Natural killer cell (primary cell): ENCODE results near the gene CAMTA2. TPM values are rescaled to one million over a fixed set of nuclear protein-coding genes. Genes with fewer than 3 reads are reported as not detected.
A peak's percentile ranks its signal among the peaks of the same experiment; 100 is the strongest.

Experiments
- ATAC-seq, 3 donors: fragments of 150-1000 bp in 2 of 3; fragments of 200-7000 bp in 1 of 3; cut with Tn5 transposase; 1 replicate in 1 of 3; 2 replicates in 2 of 3; pipeline ENCODE4 v1.10.0; 2021; ENCODE audit warnings: mild to moderate bottlenecking in 2 of 3, moderate library complexity in 2 of 3
- DNase-seq, 2 donors: peaks; one replicate each; pipeline versions ENCODE4 v3.0.0 to v3.0.0-alpha.2; 2013 to 2021; ENCODE audit warnings: mixed read lengths in 1 of 2
- H3K27ac ChIP-seq: one replicate; pipeline ENCODE4 v1.5.1; 2013; ENCODE audit warnings: mild to moderate bottlenecking, low read length
- H3K27me3 ChIP-seq: one replicate; pipeline ENCODE4 v1.6.1; 2013; ENCODE audit warnings: low read length; ENCODE audit not compliant: control insufficient read depth, insufficient read depth
- H3K36me3 ChIP-seq: one replicate; pipeline ENCODE4 v1.6.1; 2013; ENCODE audit warnings: low read length; ENCODE audit not compliant: control insufficient read depth, insufficient read depth
- H3K4me1 ChIP-seq: one replicate; pipeline ENCODE4 v1.6.1; 2013; ENCODE audit warnings: low read length; ENCODE audit not compliant: control insufficient read depth, insufficient read depth
- H3K4me3 ChIP-seq: one replicate; pipeline ENCODE4 v1.5.1; 2013; ENCODE audit warnings: low read length
- H3K9me3 ChIP-seq: one replicate; pipeline ENCODE4 v1.6.1; 2013; ENCODE audit warnings: low read length; ENCODE audit not compliant: control insufficient read depth, insufficient read depth
- H3K27ac Mint-ChIP-seq, 2 donors: one replicate each; pipeline ENCODE4 v1.8.0; 2022; ENCODE audit warnings: mild to moderate bottlenecking in 2 of 2, mixed read lengths in 2 of 2, moderate library complexity in 1 of 2
- H3K27me3 Mint-ChIP-seq, 2 donors: one replicate each; pipeline ENCODE4 v1.8.0; 2022; ENCODE audit warnings: low read depth in 2 of 2, mixed read lengths in 2 of 2
- H3K36me3 Mint-ChIP-seq: one replicate; pipeline ENCODE4 v1.8.0; 2022; ENCODE audit warnings: mixed read lengths
- H3K4me1 Mint-ChIP-seq, 2 donors: one replicate each; pipeline ENCODE4 v1.8.0; 2022; ENCODE audit warnings: mixed read lengths in 2 of 2
- H3K4me3 Mint-ChIP-seq: one replicate; pipeline ENCODE4 v1.8.0; 2022; ENCODE audit warnings: mild to moderate bottlenecking, moderate library complexity, mixed read lengths
- H3K9me3 Mint-ChIP-seq, 2 donors: one replicate each; pipeline ENCODE4 v1.8.0; 2022; ENCODE audit warnings: mixed read lengths in 2 of 2
- WGBS: methylation state at CpG from one replicate; pipeline ENCODE4 v1.1.7; 2013; ENCODE audit warnings: missing lambda C conversion rate; ENCODE audit not compliant: insufficient coverage; 5-methylcytosine and 5-hydroxymethylcytosine counted together
- intact Hi-C: fragments of 100-400 bp; cut with micrococcal nuclease; formaldehyde crosslinking; loops from one replicate; pipeline ENCODE4 v1.14.2; 2022
- total RNA-seq, 4 donors: library from RNA; stranded (reverse); fragments of 120-200 nt in 1 of 4; gene quantifications; one replicate each; pipeline versions ENCODE4 v1.2.3 to v1.2.4, GENCODE V29; 2013 to 2022
- TF ChIP-seq, protein P1 (sequence below): fragments of 200-600 bp; IDR thresholded peaks from one replicate; pipeline ENCODE4 v1.8.0; 2022; ENCODE audit warnings: antibody characterized with exemption

The CAMTA2 gene
- total RNA-seq, 3 donors from 2014 or later (not counting 1 experiment from before 2014, with no cell fraction given), result 56.2 to 69.5 (median 69.4) TPM

DNA sequence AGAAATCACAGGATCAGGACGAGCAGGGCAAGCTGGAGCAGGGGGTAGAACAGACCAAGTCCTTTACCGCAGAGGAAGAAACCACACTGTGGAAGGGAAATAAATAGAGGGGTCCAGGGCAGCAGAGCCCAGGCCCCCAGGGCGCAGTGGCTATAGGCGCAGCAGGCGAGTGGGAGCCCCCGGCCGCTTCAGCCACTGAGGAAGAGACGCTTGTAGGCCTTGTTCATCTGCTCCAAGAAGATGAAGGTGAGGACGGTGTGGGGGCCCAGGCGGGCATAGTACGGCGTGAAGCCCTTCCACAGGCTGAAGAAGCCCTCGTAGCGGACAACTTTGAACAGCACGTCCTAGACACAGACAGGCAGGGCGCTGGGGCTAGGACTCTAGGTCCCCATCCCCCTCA, 49.9 kb downstream of the CAMTA2 start:
- Mint-ChIP-seq H3K9me3 (no peaks in the 10 kb centered on the region), H3K4me3 (peak overlapping the region; percentile 17), H3K4me1 (peaks cover 54 to 82% of the 10 kb centered on the region in 2 donors), H3K36me3 (no peaks in the 10 kb centered on the region), H3K27me3 (peaks cover 0 to 4% of the 10 kb centered on the region in 2 donors), H3K27ac (no peak overlapping the region)
- Histone ChIP-seq H3K36me3 (peaks cover 22% of the 10 kb centered on the region), H3K27ac (no peak overlapping the region), H3K9me3 (no peaks in the 10 kb centered on the region), H3K4me3 (no peak overlapping the region), H3K4me1 (peaks cover 53% of the 10 kb centered on the region), H3K27me3 (no peaks in the 10 kb centered on the region)
- intact Hi-C loops, result no loop called here
- TF ChIP-seq, protein P1, sequence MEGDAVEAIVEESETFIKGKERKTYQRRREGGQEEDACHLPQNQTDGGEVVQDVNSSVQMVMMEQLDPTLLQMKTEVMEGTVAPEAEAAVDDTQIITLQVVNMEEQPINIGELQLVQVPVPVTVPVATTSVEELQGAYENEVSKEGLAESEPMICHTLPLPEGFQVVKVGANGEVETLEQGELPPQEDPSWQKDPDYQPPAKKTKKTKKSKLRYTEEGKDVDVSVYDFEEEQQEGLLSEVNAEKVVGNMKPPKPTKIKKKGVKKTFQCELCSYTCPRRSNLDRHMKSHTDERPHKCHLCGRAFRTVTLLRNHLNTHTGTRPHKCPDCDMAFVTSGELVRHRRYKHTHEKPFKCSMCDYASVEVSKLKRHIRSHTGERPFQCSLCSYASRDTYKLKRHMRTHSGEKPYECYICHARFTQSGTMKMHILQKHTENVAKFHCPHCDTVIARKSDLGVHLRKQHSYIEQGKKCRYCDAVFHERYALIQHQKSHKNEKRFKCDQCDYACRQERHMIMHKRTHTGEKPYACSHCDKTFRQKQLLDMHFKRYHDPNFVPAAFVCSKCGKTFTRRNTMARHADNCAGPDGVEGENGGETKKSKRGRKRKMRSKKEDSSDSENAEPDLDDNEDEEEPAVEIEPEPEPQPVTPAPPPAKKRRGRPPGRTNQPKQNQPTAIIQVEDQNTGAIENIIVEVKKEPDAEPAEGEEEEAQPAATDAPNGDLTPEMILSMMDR, result no peak
- ATAC-seq, result no peak
- WGBS, result 98% methylated on average over 16 of the region's 16 CpGs
- no peak for DNase-seq

DNA sequence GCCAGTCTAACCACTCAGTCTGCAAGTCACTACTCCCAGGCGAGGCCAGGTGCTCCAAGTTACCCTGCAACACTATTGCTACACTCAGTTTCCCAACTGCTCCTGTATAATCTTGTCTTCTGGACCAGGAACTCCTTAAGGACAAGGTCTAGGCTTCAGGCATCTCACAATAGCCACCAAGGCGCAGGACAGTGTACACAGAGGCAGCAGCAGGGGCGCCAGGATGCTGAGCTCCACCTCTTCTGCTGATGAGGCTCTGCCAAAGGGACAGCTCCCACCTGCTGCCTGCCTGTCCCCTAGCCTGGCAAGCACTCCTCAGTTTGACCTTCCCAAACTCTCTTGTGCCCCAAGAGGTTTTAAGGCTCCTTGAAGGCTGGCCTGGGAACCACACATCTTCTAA, 51.0 kb downstream of the CAMTA2 start:
- H3K27ac Mint-ChIP-seq, result peak overlapping the region; percentile 48 to 62
- Histone ChIP-seq H3K27ac (no peak overlapping the region), H3K9me3 (no peaks in the 10 kb centered on the region), H3K36me3 (peaks cover 18% of the 10 kb centered on the region), H3K4me3 (no peak overlapping the region), H3K4me1 (peaks cover 47% of the 10 kb centered on the region), H3K27me3 (no peaks in the 10 kb centered on the region)
- peaks cover 43 to 76% of the 10 kb centered on the region in 2 donors for H3K4me1 Mint-ChIP-seq
- H3K27me3 Mint-ChIP-seq, result peaks cover 0 to 4% of the 10 kb centered on the region in 2 donors
- ATAC-seq, result no peak
- H3K36me3 Mint-ChIP-seq, result no peaks in the 10 kb centered on the region
- H3K4me3 Mint-ChIP-seq, result no peak overlapping the region
- intact Hi-C loops, result no loop called here
- DNase-seq, result no peak
- TF ChIP-seq, protein P1, result no peak
- no peaks in the 10 kb centered on the region for H3K9me3 Mint-ChIP-seq
- 92% methylated on average over 3 of the region's 3 CpGs for WGBS

DNA sequence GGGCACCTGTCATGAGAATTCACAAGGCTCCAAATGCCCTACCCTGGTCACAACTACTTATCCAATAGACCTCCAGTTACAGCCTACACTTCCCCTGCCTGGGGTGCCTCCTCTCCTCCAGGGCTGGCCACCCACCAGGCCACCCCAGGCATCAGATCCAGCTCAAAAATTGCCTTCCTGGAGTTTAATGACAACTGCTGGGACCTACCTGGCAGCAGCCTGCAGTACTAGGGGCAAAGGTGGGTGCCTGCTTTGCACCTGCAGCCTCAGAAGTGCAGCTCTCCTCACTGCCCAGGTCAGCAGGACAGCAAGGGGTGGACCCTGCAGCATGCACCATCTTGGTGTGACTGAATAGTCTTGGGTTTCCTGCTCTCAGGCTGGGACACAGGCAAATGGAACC, 51.8 kb downstream of the CAMTA2 start:
- intact Hi-C loops, result no loop called here
- no peaks in the 10 kb centered on the region for H3K9me3 Mint-ChIP-seq

More for the DNA sequence above, 51.8 kb downstream of the CAMTA2 start:
- Histone ChIP-seq H3K27me3 (no peaks in the 10 kb centered on the region), H3K4me1 (peaks cover 39% of the 10 kb centered on the region), H3K36me3 (peaks cover 18% of the 10 kb centered on the region), H3K4me3 (no peak overlapping the region), H3K27ac (no peak overlapping the region), H3K9me3 (no peaks in the 10 kb centered on the region)
- Mint-ChIP-seq H3K4me1 (peaks cover 35 to 68% of the 10 kb centered on the region in 2 donors), H3K4me3 (no peak overlapping the region), H3K27ac (peak overlapping the region; percentile 48 to 62), H3K36me3 (no peaks in the 10 kb centered on the region), H3K27me3 (peaks cover 0 to 4% of the 10 kb centered on the region in 2 donors)
- TF ChIP-seq, protein P1, result no peak
- ATAC-seq (no peak), DNase-seq (no peak)
